Neural cell (in vitro differentiated cells): Measurements from ENCODE around the gene CCSER2.

ENCODE experiments used
- EZH2 ChIP-seq: fragments of 200-600, 300-800 bp; shearing (Covaris generic), sonication (generic); IDR thresholded peaks from 2 replicates; pipeline ENCODE4 v1.6.1; 2014; ENCODE audit warnings: antibody characterized with exemption, low read length, borderline replicate concordance, mild to moderate bottlenecking; ENCODE audit not compliant: insufficient read depth, poor library complexity, severe bottlenecking
- POLR2AphosphoS5 ChIP-seq: IDR thresholded peaks from 2 replicates; pipeline ENCODE4 v1.6.1; 2012

DNA sequence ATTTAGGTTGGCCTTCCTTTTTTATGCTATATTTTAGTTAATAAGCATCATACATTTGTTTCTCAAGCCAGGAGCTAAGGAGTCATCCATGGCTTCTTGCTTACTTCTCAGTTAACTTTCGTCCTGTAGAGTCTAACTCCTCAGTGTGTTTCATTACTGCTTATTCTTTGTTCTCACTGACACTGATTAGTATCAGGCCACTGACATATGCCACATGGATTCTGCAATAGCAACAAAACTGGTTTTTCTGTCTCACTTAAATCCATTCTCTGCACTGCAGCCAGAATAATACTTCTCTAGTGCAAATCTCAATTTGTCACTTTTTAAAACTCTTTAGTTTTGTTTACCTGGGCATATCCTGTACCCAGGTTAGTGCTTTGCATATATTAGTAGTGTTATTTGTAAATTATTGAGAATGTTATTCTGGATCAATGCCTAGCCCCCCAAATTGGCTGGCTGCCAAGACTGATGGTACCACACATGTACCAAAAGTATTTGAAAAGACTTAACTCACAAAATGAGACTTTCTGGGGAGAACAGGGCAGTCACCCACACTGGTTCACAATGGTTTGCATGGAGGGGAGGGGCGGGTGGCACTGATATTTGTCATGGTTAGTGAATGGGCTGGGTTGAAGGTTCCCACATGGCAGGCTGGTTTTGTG is 79.1 kb downstream of the CCSER2 start:
- TF ChIP-seq POLR2AphosphoS5 (no peak), EZH2 (no peak)
